Smooth muscle cell (in vitro differentiated cells): ENCODE data around the gene NEU3. TPM values are rescaled to one million over a fixed set of nuclear protein-coding genes. Genes with fewer than 3 reads are reported as not detected.
"Not testable (repeated sequence)": the region's sequence is repeated elsewhere in the genome, so short reads cannot be mapped to it uniquely, and the experiment has no call there.

Experiments used
- DNase-seq: peaks from one replicate; lab custom pipeline; 2025; ENCODE audit not compliant: unreplicated experiment; lab: John Stamatoyannopoulos, UW
- H2AFZ ChIP-seq: fragments of 200-600 bp; sonication (generic); 2 replicates; pipeline ENCODE4 v1.6.0; 2016; ENCODE audit warnings: antibody characterized with exemption, low read depth, mild to moderate bottlenecking
- H3F3A ChIP-seq: fragments of 200-600 bp; sonication (generic); 2 replicates; pipeline ENCODE4 v1.6.0; 2017; ENCODE audit warnings: antibody characterized with exemption, low read depth
- H3K27ac ChIP-seq: fragments of 200-600 bp; sonication (generic); 2 replicates; pipeline ENCODE4 v1.5.1; 2016; ENCODE audit warnings: low read depth, mild to moderate bottlenecking
- H3K27me3 ChIP-seq: fragments of 200-600 bp; sonication (generic); 2 replicates; pipeline ENCODE4 v1.6.1; 2016; ENCODE audit warnings: low read depth, mild to moderate bottlenecking
- H3K36me3 ChIP-seq: fragments of 200-600 bp; sonication (generic); 2 replicates; pipeline ENCODE4 v1.5.1; 2016; ENCODE audit warnings: low read depth
- H3K4me1 ChIP-seq: fragments of 200-600 bp; sonication (generic); 2 replicates; pipeline ENCODE4 v1.5.1; 2016; ENCODE audit warnings: low read depth
- H3K4me2 ChIP-seq: fragments of 200-600 bp; sonication (generic); 2 replicates; pipeline ENCODE4 v1.6.0; 2016; ENCODE audit warnings: mild to moderate bottlenecking
- H3K4me3 ChIP-seq: fragments of 200-600 bp; sonication (generic); 2 replicates; pipeline ENCODE4 v1.5.1; 2016; ENCODE audit warnings: mild to moderate bottlenecking
- H3K79me2 ChIP-seq: fragments of 200-600 bp; sonication (generic); 2 replicates; pipeline ENCODE4 v1.6.0; 2016; ENCODE audit warnings: low read depth, mild to moderate bottlenecking
- H3K9ac ChIP-seq: fragments of 200-600 bp; sonication (generic); 2 replicates; pipeline ENCODE4 v1.6.0; 2016; ENCODE audit warnings: low read depth
- H3K9me3 ChIP-seq: fragments of 200-600 bp; sonication (generic); replicated peaks from 2 replicates; pipeline ENCODE4 v1.5.1; 2016; ENCODE audit warnings: low read depth
- H4K20me1 ChIP-seq: fragments of 200-600 bp; sonication (generic); 2 replicates; pipeline ENCODE4 v1.6.0; 2016; ENCODE audit warnings: low read depth
- CTCF ChIP-seq: fragments of 200-600 bp; sonication (generic); IDR thresholded peaks from 2 replicates; pipeline ENCODE4 v1.5.1; 2017; ENCODE audit warnings: borderline replicate concordance, mild to moderate bottlenecking, antibody characterized with exemption; ENCODE audit not compliant: insufficient read depth, poor library complexity, severe bottlenecking
- WGBS: methylation state at CpG from one replicate; pipeline ENCODE4 v1.1.7; 2016; ENCODE audit warnings: low lambda C conversion rate; 5-methylcytosine and 5-hydroxymethylcytosine counted together
- polyA plus RNA-seq: library from polyadenylated mRNA; unstranded; fragments of >200 nt; fragmentation: Nextera tagmentation; extraction: Ambion mirVana; gene quantifications from 2 replicates; pipeline ENCODE4 v1.2.1, GENCODE V29; 2016
- total RNA-seq: library from RNA; depleted of rRNA; stranded (reverse); fragments of >200 nt; gene quantifications from 2 replicates; pipeline ENCODE4 v1.2.3, GENCODE V29; 2014

The NEU3 gene
- total and polyA plus RNA-seq, 2 experiments from 2014 or later: 3.9 to 5.0 TPM

- no peaks in the 10 kb centered on the region for H4K20me1 ChIP-seq
- no peak for TF ChIP-seq CTCF
- H3K27ac ChIP-seq: no peak overlapping the region
- no peak overlapping the region for H3K9ac ChIP-seq
- WGBS: 78% methylated on average over 4 of the region's 4 CpGs
- H3K27me3 ChIP-seq: no peaks in the 10 kb centered on the region
- no peak overlapping the region for H2AFZ ChIP-seq
- no peak overlapping the region for H3K4me3 ChIP-seq
- H3K9me3 ChIP-seq: no peaks in the 10 kb centered on the region
- no peaks in the 10 kb centered on the region for H3K4me1 ChIP-seq
- no peak overlapping the region for H3K4me2 ChIP-seq
- H3K79me2 ChIP-seq: no peaks in the 10 kb centered on the region
- no peaks in the 10 kb centered on the region for H3F3A ChIP-seq
- DNase-seq: no peak
- no peaks in the 10 kb centered on the region for H3K36me3 ChIP-seq
These were observed 58.5 kb downstream of the NEU3 start for GRCh38 chr11:75047191-75047590.

- H3K4me2 ChIP-seq, H2AFZ ChIP-seq, DNase-seq, H3K79me2 ChIP-seq, H3K9ac ChIP-seq, H3K9me3 ChIP-seq, H3K4me1 ChIP-seq, H3F3A ChIP-seq, H3K27me3 ChIP-seq, H3K4me3 ChIP-seq, H3K27ac ChIP-seq, H3K36me3 ChIP-seq, H4K20me1 ChIP-seq: not testable (repeated sequence)
- WGBS: 88% methylated on average over 8 of the region's 8 CpGs
These were observed 61.0 kb downstream of the NEU3 start for GRCh38 chr11:75049501-75050266.

- H3K9ac ChIP-seq: no peak overlapping the region
- H3K4me1 ChIP-seq: no peaks in the 10 kb centered on the region
- no peaks in the 10 kb centered on the region for H3K79me2 ChIP-seq
- H3K9me3 ChIP-seq: no peaks in the 10 kb centered on the region
- no peak overlapping the region for H3K4me3 ChIP-seq
- DNase-seq: no peak
- H3F3A ChIP-seq: no peaks in the 10 kb centered on the region
- no peak overlapping the region for H2AFZ ChIP-seq
- no peaks in the 10 kb centered on the region for H3K36me3 ChIP-seq
- no peak overlapping the region for H3K4me2 ChIP-seq
- no peaks in the 10 kb centered on the region for H4K20me1 ChIP-seq
- 95% methylated on average over 4 of the region's 4 CpGs for WGBS
- no peaks in the 10 kb centered on the region for H3K27me3 ChIP-seq
- no peak for TF ChIP-seq CTCF
- H3K27ac ChIP-seq: no peak overlapping the region
These were observed 61.8 kb downstream of the NEU3 start for GRCh38 chr11:75050516-75050915.

GRCh38 chr11:75051043-75051442 lies 62.3 kb downstream of the NEU3 start:
- Histone ChIP-seq H3K79me2 (no peaks in the 10 kb centered on the region), H3K9me3 (no peaks in the 10 kb centered on the region), H4K20me1 (no peaks in the 10 kb centered on the region), H3K27ac (no peak overlapping the region), H3K4me2 (no peak overlapping the region), H3K4me3 (no peak overlapping the region), H3K4me1 (no peaks in the 10 kb centered on the region), H2AFZ (no peak overlapping the region), H3K9ac (no peak overlapping the region), H3K27me3 (no peaks in the 10 kb centered on the region), H3F3A (no peaks in the 10 kb centered on the region), H3K36me3 (no peaks in the 10 kb centered on the region)
- TF ChIP-seq CTCF: no peak
- DNase-seq: no peak
- WGBS: 92% methylated on average over 5 of the region's 5 CpGs
